GM10248 (cell line): ENCODE results near the gene CD300LF.
A peak's percentile ranks its signal among the peaks of the same experiment; 100 is the strongest.

ENCODE experiments used
- CTCF ChIA-PET: fragments of 300-600 bp; sonication (Branson Sonifier 250); formaldehyde crosslinking; extraction: SDS; loops from one replicate; lab custom pipeline; 2021; ENCODE audit warnings: antibody characterized with exemption; lab: Yijun Ruan, JAX
- POLR2A ChIA-PET: fragments of 350-650 bp; sonication (Branson Sonifier 250); formaldehyde crosslinking; extraction: SDS; loops from one replicate; lab custom pipeline; 2020; ENCODE audit warnings: antibody characterized with exemption; lab: Yijun Ruan, JAX
- DNase-seq: peaks from one replicate; pipeline ENCODE4 v3.0.0; 2012; ENCODE audit errors: extremely low spot score
- TF ChIP-seq, protein P1 (sequence below): IDR thresholded peaks from 2 replicates; pipeline ENCODE4 v1.5.1; 2012; ENCODE audit warnings: mild to moderate bottlenecking, low read depth; ENCODE audit errors: extremely low read depth, missing control alignments, control extremely low read depth

The CD300LF gene

DNA sequence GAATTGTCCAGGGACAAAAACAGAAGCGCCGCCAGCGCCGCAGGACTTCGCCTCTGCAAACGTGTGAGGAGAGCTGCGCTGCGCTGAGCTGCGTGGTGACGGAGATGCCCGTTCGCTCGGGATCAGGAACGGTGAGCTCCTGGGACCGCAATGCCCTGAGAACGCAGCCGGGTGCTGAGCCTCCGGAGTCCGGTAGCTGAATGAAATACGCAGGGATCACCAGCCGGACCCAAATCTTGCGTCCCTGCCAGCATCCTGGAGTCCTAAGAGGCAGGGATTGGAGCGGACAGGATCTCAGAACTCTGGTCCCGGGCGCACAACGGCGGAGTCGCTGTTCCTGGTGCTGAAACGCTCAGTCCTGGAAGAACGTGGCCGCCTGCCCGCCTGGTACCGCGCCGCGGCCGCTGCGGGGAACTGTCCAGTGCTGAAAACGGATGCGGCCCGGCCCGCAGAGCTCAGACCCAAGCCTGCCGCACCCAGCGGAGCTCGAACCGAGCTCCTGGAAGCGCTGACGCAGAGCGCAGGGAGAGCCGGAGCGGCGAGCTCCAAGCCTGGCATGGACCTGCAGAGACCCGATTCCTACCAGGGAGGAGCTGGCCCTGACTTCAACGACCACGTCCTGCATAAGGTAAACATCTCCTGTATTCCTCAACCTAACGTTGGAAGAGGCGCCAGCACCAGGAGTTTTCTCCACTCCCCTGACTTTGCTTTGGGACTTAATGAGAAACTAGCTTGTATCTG, 41.5 kb downstream of the CD300LF start:
- DNase-seq: peak; percentile 63
- POLR2A ChIA-PET: no interaction called here
- TF ChIP-seq, protein P1, sequence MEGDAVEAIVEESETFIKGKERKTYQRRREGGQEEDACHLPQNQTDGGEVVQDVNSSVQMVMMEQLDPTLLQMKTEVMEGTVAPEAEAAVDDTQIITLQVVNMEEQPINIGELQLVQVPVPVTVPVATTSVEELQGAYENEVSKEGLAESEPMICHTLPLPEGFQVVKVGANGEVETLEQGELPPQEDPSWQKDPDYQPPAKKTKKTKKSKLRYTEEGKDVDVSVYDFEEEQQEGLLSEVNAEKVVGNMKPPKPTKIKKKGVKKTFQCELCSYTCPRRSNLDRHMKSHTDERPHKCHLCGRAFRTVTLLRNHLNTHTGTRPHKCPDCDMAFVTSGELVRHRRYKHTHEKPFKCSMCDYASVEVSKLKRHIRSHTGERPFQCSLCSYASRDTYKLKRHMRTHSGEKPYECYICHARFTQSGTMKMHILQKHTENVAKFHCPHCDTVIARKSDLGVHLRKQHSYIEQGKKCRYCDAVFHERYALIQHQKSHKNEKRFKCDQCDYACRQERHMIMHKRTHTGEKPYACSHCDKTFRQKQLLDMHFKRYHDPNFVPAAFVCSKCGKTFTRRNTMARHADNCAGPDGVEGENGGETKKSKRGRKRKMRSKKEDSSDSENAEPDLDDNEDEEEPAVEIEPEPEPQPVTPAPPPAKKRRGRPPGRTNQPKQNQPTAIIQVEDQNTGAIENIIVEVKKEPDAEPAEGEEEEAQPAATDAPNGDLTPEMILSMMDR: no peak
- CTCF ChIA-PET: interaction anchor here (0.9 to 6.9 kb wide), 7 partner anchors 9 to 88 kb away, joined by 3 to 46 read pairs (median 3); partner anchors contain the start of gene RAB37

DNA sequence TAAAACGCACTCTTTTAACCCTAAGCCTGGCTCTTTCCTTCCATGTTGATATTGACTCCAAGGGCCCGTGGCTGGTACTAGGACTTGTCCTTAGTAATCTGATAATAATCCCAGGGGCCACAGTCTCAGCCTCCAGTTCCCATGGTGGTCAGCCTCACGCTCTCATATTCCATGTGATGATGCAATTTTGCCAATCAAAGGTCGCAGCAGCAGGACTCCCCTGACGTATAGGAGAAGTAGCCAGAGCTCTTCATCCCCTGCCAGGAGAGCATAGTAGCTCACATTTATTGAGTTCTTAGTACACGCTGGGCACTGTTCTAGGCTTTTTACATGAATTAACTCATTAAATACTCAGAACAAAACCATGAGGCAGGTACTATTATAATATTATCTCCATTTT, 42.4 kb downstream of the CD300LF start:
- POLR2A ChIA-PET: no interaction called here
- DNase-seq: no peak
- CTCF ChIA-PET: interaction anchor here (1.2 to 6.9 kb wide), 4 partner anchors 10 to 66 kb away, joined by 3 to 46 read pairs (median 9); partner anchors contain the start of gene RAB37
- TF ChIP-seq, protein P1: no peak

DNA sequence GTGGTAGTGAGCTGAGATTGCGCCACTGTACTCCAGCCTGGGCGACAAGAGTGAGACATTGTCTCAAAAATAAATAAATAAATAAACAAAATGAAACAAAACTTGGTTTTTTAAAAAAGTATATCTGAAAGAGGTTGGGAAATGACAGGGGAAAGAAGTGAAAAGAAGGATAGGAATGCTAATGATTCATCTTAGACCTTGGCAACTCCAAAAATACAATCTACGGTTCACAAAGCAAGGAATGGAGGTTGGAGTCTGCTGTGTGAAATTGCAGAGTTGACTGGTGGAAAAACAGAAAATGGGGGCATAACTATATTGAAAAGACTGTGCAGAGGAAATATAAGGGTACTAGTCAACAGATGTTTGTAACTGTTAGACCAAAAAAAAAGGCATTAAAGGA, 49.2 kb downstream of the CD300LF start:
- CTCF ChIA-PET: interaction anchor here (3.3 kb wide), 1 partner anchor 73 kb away, joined by 23 read pairs; the partner anchor contains the start of gene RAB37

DNA sequence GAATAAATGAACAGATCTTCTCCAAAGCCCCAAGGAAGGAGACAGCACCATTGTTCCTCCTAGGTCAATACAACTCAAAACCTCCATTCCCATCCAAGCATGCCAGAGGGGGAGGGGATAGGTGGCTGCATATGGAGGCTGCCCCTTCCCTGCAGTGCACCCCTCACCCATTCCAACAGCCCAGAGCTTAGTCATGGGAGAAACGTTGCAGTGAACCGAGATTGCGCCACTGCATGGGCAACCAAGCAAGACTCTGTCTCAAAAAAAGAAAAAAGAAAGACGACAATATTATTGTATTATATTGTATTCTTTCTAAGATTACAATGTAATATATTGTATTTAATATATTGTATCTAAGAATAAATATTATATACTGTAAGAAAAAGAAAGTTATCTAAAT, 52.8 kb downstream of the CD300LF start:
- POLR2A ChIA-PET: no interaction called here
- CTCF ChIA-PET: interaction anchor here (0.9 to 6.6 kb wide), 5 partner anchors 11 to 111 kb away, joined by 4 to 226 read pairs (median 46); partner anchors contain the start of gene RAB37
- no peak for DNase-seq
- TF ChIP-seq, protein P1: no peak

More for the DNA sequence above, 49.2 kb downstream of the CD300LF start:
- TF ChIP-seq, protein P1: no peak
- no peak for DNase-seq
- POLR2A ChIA-PET: no interaction called here

DNA sequence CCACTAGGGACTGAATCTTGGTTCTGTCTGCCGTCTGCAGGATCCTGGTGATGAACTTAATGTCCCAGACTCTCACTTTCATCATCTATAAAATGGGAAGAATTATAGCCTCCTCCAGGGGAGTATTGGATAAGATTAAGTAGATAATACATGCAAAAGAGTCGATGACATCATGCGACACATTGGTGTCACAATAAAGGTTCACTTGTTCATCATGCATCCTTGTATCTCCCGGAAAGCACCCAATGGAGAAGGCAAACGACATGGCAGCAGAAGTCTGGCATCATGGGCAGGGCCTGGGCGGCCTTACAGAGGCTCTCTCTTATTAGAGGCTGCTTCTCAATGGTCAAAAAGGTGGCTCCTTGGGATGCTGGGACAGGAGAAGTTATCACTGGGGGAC, 54.1 kb downstream of the CD300LF start:
- no peak for DNase-seq
- ChIA-PET POLR2A (no interaction called here), CTCF (interaction anchor here (1.4 to 6.6 kb wide), 13 partner anchors 11 to 213 kb away, joined by 3 to 226 read pairs (median 18); partner anchors contain the start of gene RAB37)
- TF ChIP-seq, protein P1: no peak

DNA sequence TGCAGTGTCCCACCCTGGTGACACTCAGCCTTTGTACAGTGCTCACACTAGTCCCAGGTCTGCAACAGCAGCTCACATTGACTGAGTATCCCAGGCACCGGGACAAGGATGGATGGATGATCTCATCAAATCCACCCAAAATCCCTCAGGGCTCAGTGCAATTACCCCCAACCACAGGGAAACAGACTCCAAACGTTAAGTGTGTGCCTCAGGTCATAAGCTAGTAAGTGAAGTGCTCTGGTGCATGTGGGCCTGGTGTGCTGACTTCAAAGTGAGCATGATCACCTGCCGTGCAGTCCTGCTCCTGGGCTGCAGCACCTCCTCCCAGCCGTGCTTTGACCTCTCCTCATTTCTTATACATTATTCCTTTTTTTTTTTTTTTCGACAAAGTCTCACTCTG, 58.0 kb downstream of the CD300LF start:
- TF ChIP-seq, protein P1: no peak
- no peak for DNase-seq
- CTCF ChIA-PET: interaction anchor here (0.9 to 6.6 kb wide), 4 partner anchors 10 to 87 kb away, joined by 3 to 226 read pairs (median 4); partner anchors contain the start of gene RAB37
- POLR2A ChIA-PET: no interaction called here
